Cortex of kidney (tissue), 1 donor: ENCODE measurements around the gene ZNF385D.

Experiments
- DNase-seq: peaks from one replicate; lab custom pipeline; 2025; lab: John Stamatoyannopoulos, UW

Gene ZNF385D

DNA sequence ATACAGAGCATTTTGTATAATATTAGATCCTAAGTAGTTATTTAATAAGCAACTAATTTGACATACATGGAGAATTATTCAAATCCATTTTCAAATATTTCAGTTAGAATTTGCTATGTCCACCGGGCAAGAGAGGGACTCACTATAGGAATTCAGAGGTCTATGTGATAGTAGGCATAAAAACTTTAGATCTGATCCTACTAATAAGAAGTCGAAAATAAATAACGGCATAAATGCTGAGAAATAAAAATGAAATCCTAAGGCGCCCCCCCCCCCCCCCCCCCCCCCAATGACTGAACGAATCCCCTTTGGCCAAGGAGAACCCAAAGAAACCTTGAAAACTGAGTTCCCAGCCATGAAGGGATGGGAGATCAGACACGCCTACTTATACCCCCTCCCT, 80.6 kb downstream of the ZNF385D start:
- no peak for DNase-seq

GRCh38 chr3:21668012-21668411, 83.0 kb downstream of the ZNF385D start:
- no peak for DNase-seq

- DNase-seq: no peak
Observed at GRCh38 chr3:21665444-21666100, 85.4 kb downstream of the ZNF385D start.

DNA sequence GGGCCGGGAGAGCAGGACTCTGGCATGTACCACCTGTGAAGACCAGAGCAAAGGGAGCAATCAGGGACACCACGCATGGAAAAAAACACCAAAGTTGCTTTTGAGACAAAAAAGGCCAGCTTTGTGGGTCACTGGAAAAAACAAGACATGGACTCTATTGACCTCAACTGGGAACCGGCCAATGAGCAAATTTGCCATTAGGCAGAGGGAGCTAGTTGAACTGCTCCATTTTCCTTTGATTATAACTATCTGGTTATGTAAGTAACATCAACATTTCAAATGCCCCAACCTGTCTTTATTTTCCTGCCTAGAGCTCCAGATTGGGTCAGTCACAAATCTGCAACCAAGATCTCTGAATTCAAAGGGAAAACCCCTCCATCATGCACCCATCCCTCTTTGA, 86.0 kb downstream of the ZNF385D start:
- no peak for DNase-seq

DNA sequence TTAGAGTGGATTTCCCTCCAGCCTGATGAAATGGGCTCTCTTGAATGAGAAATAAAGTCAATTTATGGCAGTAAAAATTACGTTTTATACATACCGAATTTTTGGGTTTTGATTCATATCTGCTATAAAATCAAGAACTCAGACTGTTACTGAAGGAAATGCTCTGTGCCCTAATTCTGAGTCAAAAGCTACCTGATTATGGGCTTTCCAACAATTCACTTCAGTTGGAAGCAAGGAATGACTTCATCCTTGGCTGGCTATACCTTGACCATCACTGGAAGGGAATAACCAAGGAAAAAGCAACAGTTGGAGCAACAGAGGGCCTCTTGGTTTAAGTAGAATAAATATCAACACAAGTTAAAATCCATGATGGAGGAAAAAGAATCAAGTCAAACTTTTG, 88.6 kb downstream of the ZNF385D start:
- no peak for DNase-seq

- DNase-seq: no peak
Observed at GRCh38 chr3:21654662-21655061, 96.3 kb downstream of the ZNF385D start.

GRCh38 chr3:21654241-21654640, 96.8 kb downstream of the ZNF385D start:
- no peak for DNase-seq

- no peak for DNase-seq
Observed at GRCh38 chr3:21649519-21649918, 101.5 kb downstream of the ZNF385D start.

DNA sequence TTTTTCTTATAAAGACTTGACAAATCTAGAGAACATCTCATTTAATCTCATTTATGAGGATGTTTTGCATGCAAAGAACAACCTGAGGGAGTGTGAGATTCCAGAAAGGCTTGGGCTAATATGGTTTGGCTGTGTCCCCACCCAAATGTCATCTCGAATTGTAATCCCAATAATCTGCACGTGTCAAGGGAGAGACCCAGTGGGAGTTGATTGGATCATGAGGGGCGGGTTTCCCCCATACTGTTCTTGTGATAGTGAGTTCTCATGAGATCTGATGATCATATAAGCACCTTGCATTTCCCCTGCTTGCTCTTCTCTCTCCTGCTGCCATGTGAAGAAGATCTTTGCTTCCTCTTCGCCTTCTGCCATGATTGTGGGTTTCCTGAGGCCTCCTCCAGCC, 103.0 kb downstream of the ZNF385D start:
- DNase-seq: no peak

DNA sequence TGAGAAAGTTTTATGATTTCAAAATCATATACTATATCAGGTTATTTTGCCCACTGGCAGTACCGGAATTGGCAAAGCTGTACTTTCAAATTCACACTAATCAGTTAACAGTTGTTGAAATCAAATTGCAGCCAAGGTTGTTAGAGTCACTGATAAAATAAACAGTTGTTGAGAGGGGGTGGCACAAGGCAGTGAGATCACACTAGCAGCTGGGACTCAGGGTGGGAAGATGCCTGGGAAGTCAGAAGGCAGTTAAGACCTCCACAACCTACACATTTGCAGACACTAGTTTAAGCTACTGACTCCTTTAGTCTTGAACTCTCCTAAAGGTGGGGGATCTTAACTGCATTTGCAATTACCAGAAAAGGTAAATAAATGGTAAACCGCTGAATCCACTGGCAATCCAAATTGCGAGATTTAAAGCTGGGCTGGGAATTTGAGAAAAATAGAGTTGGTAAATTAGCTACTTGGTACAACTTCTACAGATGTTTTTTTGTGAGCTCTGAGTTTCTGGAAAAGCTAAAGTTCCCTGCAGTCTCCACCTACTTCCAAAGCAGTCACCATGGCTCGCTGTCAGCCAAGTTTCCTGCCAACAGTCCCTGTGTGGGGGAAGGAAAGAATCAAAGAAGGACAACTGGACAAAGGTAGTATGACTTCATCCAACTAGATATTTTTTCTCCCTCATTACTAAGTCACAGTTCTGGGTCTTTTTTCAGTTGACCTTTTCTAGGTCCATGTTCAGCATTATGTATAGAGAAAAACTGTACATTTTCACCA, 105.7 kb downstream of the ZNF385D start:
- no peak for DNase-seq

- no peak for DNase-seq
Observed at GRCh38 chr3:21644268-21644667, 106.7 kb downstream of the ZNF385D start.

- DNase-seq: no peak
Observed at GRCh38 chr3:21643752-21644151, 107.3 kb downstream of the ZNF385D start.

DNA sequence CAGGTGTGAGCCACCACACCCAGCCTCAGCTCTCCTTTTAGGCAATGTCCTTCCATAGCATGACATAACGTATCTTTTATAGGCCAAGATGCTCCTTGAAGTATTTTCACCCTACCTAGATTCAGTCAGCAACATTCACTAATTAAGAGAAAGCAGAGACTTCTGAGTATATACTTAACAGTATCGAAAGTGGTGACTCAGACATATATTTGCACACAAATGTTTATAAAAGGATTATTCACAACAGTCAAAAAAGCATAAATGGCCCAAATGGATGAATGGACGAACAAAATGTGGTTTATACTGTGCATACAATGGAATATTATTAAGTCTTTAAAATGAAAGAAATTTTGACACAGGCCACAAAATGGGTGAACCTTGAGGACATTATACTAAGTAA, 108.6 kb downstream of the ZNF385D start:
- no peak for DNase-seq

DNA sequence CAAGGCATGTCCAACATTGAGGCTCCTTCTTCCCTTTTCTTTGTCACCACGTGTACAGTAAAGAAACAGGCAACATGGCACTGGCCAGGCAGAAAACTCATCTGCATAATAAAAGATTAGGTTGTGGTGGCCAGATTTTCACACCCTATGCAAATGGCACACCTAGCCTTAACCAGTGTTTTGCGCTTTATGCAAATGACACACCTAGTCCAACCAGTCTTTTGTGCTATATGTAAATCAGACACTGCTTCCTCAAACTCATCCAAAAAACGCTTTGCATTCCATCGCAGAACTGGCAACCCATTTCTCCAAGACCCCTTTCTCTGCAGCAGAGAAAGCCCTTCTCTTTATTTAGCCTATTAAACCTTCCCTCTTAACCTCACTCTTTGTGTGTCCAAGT, 109.1 kb downstream of the ZNF385D start:
- no peak for DNase-seq

DNA sequence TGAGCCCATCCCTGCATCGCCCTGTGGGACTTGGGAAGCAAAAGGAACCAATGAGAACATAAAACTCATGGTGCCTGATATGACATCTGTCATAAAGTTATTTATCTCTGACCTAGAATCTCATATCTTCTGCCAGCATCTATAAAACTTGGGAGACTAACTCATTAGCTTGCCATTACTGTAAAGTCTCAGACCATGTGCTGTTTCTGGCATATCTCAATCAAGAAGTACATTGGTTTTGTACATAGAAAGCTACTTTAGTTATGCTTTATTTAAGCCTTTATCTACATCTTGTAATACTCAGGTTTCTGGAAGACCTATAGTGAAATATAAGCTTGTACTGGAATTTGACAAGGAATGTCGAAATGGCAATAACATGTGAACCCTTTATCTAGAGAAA, 112.5 kb downstream of the ZNF385D start:
- no peak for DNase-seq

DNA sequence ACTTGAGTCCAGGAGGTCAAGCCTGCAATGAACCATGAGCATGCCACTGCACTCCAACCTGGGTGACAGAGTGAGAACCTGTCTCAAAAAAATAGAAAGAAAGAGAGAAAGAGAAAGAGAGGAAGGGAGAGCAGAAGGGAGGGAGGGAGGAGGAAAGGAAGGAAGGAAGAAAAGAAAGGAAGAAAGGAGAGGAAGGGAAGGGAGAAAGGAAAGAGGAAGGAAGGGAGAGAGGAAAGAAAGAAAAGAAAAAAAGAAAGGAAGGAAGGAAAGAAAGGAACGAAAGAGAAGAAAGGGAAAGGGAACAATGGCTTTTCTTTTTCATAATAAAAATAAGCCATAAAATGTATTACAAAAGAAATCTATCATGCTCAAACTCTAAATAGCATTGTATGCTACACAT, 116.9 kb downstream of the ZNF385D start:
- DNase-seq: no peak

GRCh38 chr3:21624524-21624923, 126.5 kb downstream of the ZNF385D start:
- no peak for DNase-seq

GRCh38 chr3:21621181-21621651, 129.8 kb downstream of the ZNF385D start:
- no peak for DNase-seq

DNA sequence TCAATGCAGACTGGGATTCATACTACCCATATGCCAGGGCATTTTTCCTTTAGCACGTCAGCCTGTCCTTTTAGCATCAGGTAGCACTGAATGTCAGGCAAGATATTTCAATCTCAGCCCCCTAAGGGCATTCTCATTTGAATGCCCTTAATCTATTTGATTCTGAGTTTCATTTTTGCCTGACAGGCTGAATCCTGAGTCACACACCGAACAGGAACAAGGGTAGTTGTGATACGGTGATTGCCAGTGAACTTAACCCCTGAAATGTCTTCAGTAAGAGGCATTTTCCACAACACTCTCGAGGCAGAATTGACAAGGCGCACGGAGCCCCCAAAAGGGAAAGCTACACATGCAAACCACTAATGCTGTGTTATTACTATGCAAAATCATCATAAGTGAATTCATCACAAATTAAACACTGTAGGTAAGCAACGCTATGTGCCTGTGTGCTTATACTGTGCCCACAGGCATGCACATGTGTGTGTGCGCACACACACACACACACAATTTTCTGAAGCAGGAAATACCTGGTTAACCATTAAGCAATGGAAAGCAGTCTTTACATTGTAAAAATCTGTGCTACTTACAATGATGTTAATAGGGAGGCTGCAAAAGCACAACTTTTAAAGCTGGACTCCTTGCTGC, 130.4 kb downstream of the ZNF385D start:
- no peak for DNase-seq

- no peak for DNase-seq
Observed at GRCh38 chr3:21618695-21619094, 132.3 kb downstream of the ZNF385D start.

DNA sequence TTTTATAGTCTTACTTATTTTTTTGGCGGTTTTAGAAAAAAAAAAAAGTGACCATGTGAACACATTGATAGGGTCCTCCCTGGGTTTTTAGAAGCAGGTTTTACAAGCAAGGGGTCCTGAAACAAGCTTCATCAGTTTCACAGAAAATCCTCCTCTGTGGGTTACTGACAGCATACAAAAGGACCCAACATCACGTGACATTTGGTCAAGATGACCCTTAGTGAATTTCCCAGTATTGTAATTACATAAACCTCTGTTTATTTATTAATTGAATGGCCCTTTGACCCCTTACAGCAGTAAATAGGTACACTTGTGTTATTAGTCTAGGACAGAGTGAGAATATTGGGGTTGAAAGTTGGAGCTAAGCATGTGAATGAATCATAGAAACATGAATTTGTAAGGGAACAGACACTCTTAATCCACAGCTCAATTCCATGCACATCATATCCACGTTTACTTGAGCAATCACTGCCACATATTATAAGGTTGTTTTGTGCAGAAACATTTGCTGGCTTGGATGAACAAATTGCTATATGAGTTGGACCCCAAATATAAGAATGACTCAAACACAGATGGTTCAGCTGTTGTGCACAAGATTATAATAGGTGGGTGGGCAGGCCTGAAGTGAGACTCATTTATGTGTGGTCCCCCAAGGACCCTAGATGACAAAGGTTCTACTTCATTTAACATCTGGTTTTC, 137.5 kb downstream of the ZNF385D start:
- DNase-seq: no peak

DNA sequence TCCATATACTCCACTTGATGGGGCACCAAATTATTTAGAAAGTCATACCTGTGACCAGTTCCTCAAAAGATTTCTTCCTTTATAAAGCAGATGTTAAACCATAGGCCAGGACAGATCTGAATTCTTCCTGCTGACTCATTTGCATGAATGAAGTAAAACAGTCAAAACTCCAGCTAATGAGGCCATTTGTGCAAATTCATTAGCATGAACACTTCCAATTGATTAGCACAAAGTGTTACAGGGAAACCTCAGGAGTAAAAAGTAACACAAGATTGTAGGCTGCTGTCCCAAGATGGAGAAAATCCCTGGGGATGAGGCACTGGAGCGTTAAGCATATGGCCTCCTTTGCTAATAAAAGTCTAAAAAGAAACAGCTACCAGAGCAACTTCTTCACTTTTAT, 149.8 kb downstream of the ZNF385D start:
- DNase-seq: no peak

DNA sequence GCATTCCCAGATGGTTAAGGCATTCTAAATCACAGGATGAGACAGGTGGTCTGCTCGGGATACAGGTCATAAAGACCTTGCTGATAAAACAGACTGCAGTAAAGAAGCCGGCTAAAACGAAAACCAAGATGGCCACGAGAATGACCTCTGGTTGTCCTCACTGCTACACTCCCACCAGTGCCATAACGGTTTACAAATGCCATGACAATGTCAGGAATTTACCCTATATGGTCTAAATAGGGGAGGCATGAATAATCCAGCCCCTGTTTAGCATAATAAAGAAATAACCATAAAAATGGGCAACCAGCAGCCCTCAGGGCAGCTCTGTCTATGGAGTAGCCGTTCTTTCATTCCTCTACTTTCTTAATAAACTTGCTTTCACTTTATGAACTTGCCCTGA, 151.1 kb downstream of the ZNF385D start:
- DNase-seq: no peak
